Osteocyte (in vitro differentiated cells): ENCODE results near the gene PRLR. TPM values are rescaled to one million over a fixed set of nuclear protein-coding genes. Genes with fewer than 3 reads are reported as not detected.

Source experiments
- DNase-seq: peaks from one replicate; pipeline ENCODE4 v3.0.0; 2021; ENCODE audit warnings: mixed read lengths; ENCODE audit not compliant: unreplicated experiment; ENCODE audit errors: extremely low spot score
- H3K27ac Mint-ChIP-seq: one replicate; pipeline ENCODE4 v1.8.0; 2021; ENCODE audit warnings: mild to moderate bottlenecking, mixed read lengths; ENCODE audit not compliant: unreplicated experiment
- H3K27me3 Mint-ChIP-seq: one replicate; pipeline ENCODE4 v1.8.0; 2021; ENCODE audit warnings: mixed read lengths; ENCODE audit not compliant: unreplicated experiment
- H3K36me3 Mint-ChIP-seq: one replicate; pipeline ENCODE4 v1.8.0; 2021; ENCODE audit warnings: mixed read lengths; ENCODE audit not compliant: unreplicated experiment
- H3K4me1 Mint-ChIP-seq: one replicate; pipeline ENCODE4 v1.8.0; 2021; ENCODE audit warnings: mixed read lengths; ENCODE audit not compliant: unreplicated experiment
- H3K4me3 Mint-ChIP-seq: one replicate; pipeline ENCODE4 v1.8.0; 2021; ENCODE audit warnings: mild to moderate bottlenecking, moderate library complexity, mixed read lengths; ENCODE audit not compliant: unreplicated experiment
- H3K9me3 Mint-ChIP-seq: one replicate; pipeline ENCODE4 v1.8.0; 2021; ENCODE audit warnings: mixed read lengths; ENCODE audit not compliant: unreplicated experiment
- total RNA-seq: library from RNA; stranded (reverse); gene quantifications from 2 replicates; pipeline ENCODE4 v1.2.1, GENCODE V29; 2021
- TF ChIP-seq, protein P1 (sequence below): fragments of 200-600 bp; sonication (generic); IDR thresholded peaks from 2 replicates; pipeline ENCODE4 v1.5.0; 2021; ENCODE audit warnings: antibody characterized with exemption, mild to moderate bottlenecking, moderate library complexity

Gene PRLR
- total RNA-seq, 1 donor from 2014 or later: 0.30 TPM

DNA sequence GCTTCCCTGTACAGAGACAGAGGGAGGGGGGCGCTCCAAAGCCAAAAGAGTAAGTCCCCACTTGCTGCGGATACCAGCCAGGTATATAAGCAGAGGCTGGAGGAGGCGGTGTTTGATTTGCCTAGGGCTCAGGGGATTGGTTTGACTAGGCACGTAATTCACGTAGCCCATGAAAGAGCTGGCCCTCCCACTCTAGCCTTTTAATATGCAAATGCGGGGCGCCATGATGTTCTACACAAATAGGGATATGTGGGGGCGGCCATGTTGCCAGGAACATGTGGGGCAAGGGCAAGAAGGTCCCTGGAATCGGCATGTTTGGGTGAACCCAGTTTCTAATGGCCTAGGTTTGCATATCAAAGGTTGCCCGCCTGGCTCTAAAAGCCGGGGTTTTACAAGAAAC is 3.3 kb upstream of the PRLR start:
- H3K27ac Mint-ChIP-seq: no peak overlapping the region
- peaks cover 13% of the 10 kb centered on the region for H3K4me1 Mint-ChIP-seq
- peaks cover 6% of the 10 kb centered on the region for H3K9me3 Mint-ChIP-seq
- TF ChIP-seq, protein P1, sequence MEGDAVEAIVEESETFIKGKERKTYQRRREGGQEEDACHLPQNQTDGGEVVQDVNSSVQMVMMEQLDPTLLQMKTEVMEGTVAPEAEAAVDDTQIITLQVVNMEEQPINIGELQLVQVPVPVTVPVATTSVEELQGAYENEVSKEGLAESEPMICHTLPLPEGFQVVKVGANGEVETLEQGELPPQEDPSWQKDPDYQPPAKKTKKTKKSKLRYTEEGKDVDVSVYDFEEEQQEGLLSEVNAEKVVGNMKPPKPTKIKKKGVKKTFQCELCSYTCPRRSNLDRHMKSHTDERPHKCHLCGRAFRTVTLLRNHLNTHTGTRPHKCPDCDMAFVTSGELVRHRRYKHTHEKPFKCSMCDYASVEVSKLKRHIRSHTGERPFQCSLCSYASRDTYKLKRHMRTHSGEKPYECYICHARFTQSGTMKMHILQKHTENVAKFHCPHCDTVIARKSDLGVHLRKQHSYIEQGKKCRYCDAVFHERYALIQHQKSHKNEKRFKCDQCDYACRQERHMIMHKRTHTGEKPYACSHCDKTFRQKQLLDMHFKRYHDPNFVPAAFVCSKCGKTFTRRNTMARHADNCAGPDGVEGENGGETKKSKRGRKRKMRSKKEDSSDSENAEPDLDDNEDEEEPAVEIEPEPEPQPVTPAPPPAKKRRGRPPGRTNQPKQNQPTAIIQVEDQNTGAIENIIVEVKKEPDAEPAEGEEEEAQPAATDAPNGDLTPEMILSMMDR: no peak
- no peaks in the 10 kb centered on the region for H3K36me3 Mint-ChIP-seq
- H3K4me3 Mint-ChIP-seq: no peak overlapping the region
- no peak for DNase-seq
- H3K27me3 Mint-ChIP-seq: peaks cover 26% of the 10 kb centered on the region

DNA sequence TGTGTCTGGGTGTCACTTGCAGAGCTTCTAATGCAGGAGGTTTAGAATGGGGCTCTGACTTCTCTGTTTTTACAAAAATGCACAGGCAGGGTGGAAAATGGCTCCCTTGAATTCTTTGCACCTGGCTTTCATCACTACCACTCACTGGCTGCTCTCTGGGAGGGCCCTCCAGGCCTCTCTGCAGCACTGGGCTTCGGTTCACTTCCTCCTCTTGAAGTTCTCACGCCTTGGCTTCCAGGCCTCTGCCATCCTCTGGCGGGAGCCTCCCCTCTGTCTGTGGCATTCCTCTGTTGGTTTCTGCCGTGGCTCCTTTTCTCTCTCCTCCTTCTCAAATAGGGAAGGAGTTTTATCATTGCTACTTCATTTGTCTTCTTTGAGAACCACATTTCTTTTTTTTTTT is 2.8 kb upstream of the PRLR start:
- Mint-ChIP-seq H3K27me3 (peaks cover 31% of the 10 kb centered on the region), H3K9me3 (peaks cover 6% of the 10 kb centered on the region), H3K27ac (no peak overlapping the region), H3K36me3 (no peaks in the 10 kb centered on the region), H3K4me3 (no peak overlapping the region), H3K4me1 (peaks cover 13% of the 10 kb centered on the region)
- no peak for DNase-seq
- TF ChIP-seq, protein P1: no peak

DNA sequence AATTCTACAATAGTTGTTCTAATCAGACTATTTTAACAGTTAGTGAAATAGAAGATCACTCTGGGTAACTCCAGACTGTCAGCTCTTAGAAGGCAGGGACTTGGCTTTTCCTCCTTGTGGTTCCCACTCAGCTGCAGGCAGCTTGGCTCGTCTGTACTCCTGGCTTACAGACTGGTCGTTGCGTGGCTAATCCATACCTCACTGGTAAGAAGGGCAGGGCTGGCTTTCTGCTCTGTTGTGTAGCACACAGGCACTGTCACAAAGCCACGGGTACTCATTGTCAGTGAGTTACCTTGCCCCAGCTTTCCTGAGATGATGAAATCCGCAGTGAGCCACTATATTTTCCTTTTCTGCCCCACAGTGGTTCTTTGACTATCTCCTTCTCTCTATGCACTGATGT is 1.8 kb upstream of the PRLR start:
- Mint-ChIP-seq H3K36me3 (no peaks in the 10 kb centered on the region), H3K9me3 (no peaks in the 10 kb centered on the region), H3K27me3 (peaks cover 41% of the 10 kb centered on the region), H3K4me3 (no peak overlapping the region), H3K4me1 (peaks cover 13% of the 10 kb centered on the region), H3K27ac (no peak overlapping the region)
- DNase-seq: no peak
- TF ChIP-seq, protein P1: no peak

DNA sequence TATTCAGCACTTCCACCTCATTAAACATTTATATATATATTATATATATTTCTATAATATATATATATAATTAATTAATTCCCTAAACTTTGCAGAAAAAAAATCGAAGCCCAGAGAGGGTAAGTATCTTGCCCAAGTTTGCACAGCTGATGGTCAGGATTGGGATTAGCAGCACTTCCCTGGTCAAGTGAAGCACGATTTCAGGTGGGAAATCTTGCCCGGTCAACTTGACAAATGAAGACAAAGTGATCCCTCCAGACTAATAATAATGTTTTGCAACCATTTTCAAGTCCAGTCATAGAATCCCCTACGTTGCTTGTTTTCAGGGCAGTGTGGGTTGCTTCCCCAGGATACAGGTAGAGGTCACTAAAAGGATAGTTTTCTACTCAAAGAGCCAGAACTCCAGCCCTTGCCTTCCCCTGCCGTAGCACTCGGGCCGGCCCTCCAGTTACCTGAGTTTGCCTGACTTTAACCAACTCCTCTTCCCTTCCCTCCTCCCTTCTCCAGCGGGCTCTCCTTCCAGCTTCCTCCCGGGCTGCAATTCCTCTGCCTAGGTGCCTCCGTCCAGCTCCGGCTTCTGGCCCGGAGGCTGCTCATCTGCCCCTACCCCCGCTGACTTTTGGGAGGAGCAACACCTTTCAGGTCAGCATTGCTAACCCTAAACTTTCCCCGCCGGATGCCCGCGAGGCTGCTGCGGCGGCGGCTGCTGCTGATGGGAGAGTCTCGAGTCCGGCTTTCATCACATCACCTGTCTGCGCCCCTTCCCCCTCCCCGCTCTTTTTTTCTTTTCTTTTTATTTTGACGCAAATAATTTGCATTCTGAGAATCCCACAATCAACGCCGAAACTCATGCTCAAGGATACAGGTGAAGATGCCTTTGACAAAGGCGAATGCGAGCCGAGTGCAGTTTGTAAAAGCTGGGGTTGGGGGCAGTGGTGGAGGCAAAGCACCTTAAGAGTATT is 930 bp downstream of the PRLR start:
- Mint-ChIP-seq H3K4me3 (peak overlapping the region; percentile 62), H3K27ac (no peak overlapping the region), H3K36me3 (no peaks in the 10 kb centered on the region), H3K9me3 (no peaks in the 10 kb centered on the region), H3K27me3 (peaks cover 60% of the 10 kb centered on the region), H3K4me1 (peaks cover 13% of the 10 kb centered on the region)
- TF ChIP-seq, protein P1: no peak
- no peak for DNase-seq

DNA sequence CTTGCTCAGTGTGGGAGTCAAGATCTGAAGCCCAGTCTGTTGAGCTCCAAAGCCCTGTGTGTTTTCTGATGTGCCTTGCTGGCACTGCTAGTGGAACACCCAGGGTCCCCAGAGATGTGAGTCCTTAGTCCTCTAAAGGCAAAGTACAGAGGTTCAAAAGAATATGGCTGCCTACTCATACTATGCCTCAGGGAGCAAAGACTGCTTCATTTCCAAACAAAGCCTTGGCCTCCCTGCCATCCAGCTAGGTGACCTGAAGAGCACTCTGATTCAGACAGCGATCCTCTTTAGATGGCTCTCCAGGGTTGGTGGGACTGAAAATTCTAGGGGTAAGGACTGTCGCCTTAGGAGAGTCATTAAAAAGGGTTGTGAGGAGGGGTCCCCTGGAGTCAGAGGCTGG is 2.0 kb downstream of the PRLR start:
- TF ChIP-seq, protein P1: no peak
- Mint-ChIP-seq H3K27me3 (peaks cover 64% of the 10 kb centered on the region), H3K36me3 (no peaks in the 10 kb centered on the region), H3K4me3 (no peak overlapping the region), H3K9me3 (no peaks in the 10 kb centered on the region), H3K27ac (no peak overlapping the region), H3K4me1 (peaks cover 13% of the 10 kb centered on the region)
- no peak for DNase-seq
